SW 1271 (cell line): Measurements from ENCODE around the gene TRAPPC14.

ENCODE experiments used
- DNase-seq, 2 experiments: peaks; one replicate each; lab custom pipeline; 2025; lab: John Stamatoyannopoulos, UW

The TRAPPC14 gene

DNA sequence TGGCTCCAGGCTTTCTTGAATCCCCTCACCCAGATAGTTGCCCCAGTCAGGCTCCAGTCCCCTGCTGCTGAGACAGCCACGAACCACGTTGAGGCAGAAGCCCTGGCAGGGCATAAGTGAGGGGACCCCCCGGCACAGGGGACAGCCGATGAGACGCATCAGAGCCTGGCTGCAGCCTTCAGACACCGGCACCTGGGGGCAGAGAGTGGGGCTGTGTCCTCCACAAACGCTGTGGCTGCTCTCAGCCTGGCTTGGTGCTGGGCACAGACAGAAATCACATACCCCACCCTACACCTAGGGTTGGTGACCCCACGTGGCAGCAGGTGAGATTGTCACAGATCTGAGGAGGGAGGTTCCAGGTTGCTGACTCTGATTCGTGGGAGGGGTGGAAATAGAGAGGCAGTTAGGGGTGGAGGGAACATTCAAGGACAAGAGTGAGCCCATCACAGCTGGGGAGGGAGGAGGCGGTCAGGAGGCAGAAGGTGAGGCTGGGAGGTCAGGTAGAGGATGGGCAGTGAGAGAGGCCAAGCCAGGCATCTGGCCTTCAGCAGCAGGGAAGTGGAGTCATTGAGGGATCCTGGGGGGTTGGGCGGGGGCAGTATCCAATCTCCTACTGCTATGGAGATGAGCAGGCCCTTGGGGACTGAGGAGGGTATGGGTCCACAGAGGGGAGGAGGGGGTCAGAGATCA, 15.4 kb upstream of the TRAPPC14 start:
- DNase-seq = no peak

GRCh38 chr7:100171840-100172239, 13.3 kb upstream of the TRAPPC14 start:
- DNase-seq = no peak

- no peak for DNase-seq
These were observed 12.7 kb upstream of the TRAPPC14 start for GRCh38 chr7:100171087-100171681.

- DNase-seq = no peak
These were observed 11.8 kb upstream of the TRAPPC14 start for GRCh38 chr7:100170101-100170897.

GRCh38 chr7:100169147-100169850, 10.8 kb upstream of the TRAPPC14 start:
- DNase-seq = no peak

DNA sequence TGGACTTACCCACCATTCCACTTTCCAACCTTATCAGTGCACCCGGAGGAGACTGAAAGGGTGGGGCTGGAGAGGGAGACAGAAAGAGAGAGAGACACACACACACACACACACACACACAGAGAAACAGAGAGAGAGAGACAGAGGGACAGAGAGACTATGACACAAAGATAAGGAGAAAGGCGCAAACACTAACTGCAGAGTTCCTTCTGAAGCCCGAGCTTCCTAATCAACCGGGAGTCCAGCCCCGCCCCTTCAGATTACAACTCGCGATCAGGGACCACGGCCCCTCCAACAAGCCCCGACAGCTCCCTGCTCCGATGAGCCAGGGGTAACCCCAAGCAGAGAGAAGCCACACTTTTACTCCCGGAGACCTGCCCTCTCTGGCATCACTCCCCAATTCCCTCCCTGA, 9.4 kb upstream of the TRAPPC14 start:
- no peak for DNase-seq

GRCh38 chr7:100166970-100167911, 8.7 kb upstream of the TRAPPC14 start:
- DNase-seq = no peak

DNA sequence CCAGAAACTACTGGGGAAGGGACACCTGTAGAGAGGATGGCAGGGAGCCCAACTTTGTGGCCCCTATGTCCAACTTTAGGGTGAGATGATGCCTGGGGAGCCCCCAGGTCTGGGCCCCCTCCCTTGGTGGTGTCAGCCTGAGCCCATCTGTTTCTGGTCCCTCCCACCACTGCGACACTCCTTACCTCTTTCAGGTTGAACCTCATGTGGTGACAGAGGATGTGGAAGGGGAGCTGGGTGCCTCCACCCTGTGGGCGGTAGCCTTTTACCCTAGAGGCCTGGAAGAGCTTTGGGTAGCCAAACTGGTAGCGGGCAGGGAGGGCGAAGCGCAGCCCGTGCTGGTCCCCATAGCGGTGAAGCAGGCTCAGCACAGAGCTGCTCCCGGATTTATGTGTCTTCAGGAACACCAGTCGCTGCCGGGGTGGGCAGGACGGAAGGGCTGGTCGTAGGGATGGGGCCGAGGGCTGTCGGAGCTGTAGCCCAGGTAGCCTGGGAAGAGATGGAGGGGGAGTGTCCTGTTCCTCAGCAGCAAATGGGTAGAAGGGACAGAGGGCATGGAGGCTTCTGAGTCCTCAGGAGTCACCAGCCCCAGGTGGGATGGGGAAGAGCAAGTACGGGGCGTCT, 7.9 kb upstream of the TRAPPC14 start:
- DNase-seq = no peak

DNA sequence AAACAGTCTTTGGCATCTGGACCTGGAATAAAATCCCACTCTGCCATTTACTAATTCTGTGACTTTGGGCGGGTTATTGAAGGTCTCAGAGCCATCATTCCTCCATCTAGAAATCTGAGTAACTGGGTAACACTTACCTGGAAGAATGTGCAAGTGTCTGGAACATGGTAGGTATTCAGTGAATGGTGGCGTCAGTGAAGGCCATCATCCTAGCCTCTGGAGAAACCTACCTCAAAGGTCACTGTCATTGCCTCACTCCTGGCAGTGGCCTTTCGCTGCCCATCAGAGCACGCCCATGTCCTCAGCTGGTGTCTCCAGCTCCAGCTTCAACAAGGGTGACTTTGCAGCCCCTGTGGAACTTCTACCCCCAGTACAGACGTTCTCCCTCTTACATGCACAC, 5.3 kb upstream of the TRAPPC14 start:
- DNase-seq = no peak

- DNase-seq = no peak
These were observed 4.5 kb upstream of the TRAPPC14 start for GRCh38 chr7:100163006-100163531.

DNA sequence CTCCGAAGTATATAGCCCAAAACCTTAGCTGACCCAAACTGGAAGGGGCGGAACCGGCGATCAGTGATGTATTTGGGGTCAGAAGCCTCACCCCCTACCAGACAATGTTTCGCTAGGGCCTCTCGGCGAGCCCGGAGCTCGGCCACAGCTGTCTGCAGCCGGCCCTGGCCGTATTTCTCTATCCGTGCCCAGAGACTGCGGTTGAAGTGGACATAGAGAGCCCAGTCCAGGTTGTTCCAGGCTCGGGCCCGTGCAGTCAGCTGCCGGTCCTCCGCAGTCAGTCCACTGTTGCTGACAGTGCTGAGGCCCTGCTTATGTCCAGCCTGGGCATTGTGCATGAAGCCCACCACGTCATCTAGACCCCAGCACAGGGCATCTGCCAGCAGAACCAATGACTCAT, 1.5 kb upstream of the TRAPPC14 start:
- no peak for DNase-seq

DNA sequence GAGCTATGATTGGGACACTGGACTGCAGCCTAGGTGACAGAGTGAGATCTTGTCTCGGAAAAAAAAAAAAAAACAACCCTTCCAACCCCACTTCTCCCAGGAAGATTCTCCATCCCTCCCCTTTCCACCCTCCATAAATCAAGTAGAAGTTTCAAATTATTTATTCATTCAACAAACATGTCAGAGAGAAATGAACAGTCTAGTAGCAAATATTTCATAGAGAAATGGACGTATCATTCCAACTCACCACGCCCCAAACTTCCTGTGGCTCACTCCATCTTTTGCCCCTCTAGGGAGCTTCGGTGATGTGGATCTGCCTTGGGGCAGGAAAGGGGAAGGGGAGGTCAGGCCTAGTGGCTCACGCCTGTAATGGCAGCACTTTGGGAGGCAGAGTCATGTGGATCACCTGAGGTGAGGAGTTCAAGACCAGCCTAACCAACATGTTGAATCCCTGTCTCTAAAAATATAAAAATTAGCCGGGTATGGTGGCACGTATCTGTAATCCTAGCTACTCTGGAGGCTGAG, 638 bp upstream of the TRAPPC14 start:
- no peak for DNase-seq

- DNase-seq = peak in 1 of 2 experiments; percentile 30
These were observed 942 bp downstream of the TRAPPC14 start for GRCh38 chr7:100157334-100158228.

GRCh38 chr7:100157069-100157333, 1.5 kb downstream of the TRAPPC14 start:
- DNase-seq = no peak

GRCh38 chr7:100156331-100157068, 2.0 kb downstream of the TRAPPC14 start:
- no peak for DNase-seq

GRCh38 chr7:100155553-100156317, 2.8 kb downstream of the TRAPPC14 start:
- no peak for DNase-seq

- no peak for DNase-seq
These were observed 3.7 kb downstream of the TRAPPC14 start for GRCh38 chr7:100154651-100155491.
